Measurements from ENCODE around the gene DUSP22. TPM values are rescaled to one million over a fixed set of nuclear protein-coding genes. Genes with fewer than 3 reads are reported as not detected.
"Not testable (repeated sequence)": the region's sequence is repeated elsewhere in the genome, so short reads cannot be mapped to it uniquely, and the experiment has no call there.

DUSP22 gene
- total RNA-seq, 1 donor from 2014 or later = 61.2 TPM

DNA sequence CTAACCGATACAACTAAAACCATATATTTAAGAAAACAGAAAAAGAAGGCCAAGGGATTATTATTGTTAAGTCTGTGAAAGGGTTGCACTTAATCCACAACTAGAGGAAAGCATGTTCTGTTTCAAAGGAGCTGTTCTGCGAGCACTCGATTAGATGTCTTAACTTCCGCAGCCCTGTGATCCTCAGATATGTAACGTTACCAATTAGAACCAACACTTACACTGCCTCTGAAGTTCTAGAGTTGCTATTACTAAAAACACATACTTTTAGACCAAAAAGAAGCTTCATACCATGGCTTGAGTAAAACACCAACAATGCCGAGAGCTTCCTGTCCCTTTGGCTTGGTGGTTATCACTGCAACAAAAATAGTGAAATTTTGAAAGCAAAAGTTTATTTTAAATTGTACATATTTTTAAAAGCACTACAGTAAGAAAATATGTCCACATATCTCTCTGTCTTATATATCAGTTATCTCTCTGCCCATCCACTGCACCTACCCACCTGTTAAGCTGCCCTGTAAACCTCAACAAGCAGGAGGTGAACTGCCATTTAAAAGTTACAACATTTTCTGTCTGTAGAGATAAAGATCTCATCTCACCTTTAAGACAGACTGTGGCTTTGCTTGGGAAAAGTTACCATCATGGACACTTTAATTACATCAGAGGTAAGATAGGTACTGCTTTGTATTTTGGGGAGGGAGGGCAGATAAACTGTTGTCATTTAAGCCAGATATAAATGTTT lies 7.1 kb upstream of the DUSP22 start:
- ATAC-seq (no peak), DNase-seq (no peak)
- Histone ChIP-seq H3K4me3 (no peak overlapping the region), H3K4me1 (no peaks in the 10 kb centered on the region), H3K36me3 (no peaks in the 10 kb centered on the region), H3K9me3 (no peaks in the 10 kb centered on the region), H3K27ac (no peak overlapping the region), H3K27me3 (no peaks in the 10 kb centered on the region)
- TF ChIP-seq, protein P1, sequence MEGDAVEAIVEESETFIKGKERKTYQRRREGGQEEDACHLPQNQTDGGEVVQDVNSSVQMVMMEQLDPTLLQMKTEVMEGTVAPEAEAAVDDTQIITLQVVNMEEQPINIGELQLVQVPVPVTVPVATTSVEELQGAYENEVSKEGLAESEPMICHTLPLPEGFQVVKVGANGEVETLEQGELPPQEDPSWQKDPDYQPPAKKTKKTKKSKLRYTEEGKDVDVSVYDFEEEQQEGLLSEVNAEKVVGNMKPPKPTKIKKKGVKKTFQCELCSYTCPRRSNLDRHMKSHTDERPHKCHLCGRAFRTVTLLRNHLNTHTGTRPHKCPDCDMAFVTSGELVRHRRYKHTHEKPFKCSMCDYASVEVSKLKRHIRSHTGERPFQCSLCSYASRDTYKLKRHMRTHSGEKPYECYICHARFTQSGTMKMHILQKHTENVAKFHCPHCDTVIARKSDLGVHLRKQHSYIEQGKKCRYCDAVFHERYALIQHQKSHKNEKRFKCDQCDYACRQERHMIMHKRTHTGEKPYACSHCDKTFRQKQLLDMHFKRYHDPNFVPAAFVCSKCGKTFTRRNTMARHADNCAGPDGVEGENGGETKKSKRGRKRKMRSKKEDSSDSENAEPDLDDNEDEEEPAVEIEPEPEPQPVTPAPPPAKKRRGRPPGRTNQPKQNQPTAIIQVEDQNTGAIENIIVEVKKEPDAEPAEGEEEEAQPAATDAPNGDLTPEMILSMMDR (IDR thresholded peaks at IDR 0.05) = no peak
- intact Hi-C loops (cut with DNase I) = no loop called here

DNA sequence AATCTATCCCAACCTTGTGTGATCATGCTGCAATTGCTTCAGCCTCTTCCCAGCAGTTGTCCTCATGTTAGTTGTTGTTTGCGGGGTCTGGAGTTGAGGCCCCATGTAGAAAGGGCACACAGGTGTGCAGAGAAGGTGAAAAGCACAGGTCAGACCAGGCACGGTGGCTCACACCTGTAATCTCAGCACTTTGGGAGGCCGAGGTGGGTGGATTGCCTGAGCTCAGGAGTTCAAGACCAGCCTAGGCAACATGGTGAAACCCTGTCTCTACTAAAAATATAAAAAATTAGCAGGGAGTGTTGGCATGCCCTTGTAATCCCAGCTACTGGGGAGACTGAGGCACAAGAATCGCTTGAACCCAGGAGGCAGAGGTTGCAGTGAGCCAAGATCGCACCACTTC lies 6.4 kb upstream of the DUSP22 start:
- H3K4me1 ChIP-seq; DNase-seq; ATAC-seq; H3K27me3 ChIP-seq; intact Hi-C loops (cut with DNase I); H3K9me3 ChIP-seq; H3K27ac ChIP-seq; H3K4me3 ChIP-seq; H3K36me3 ChIP-seq: not testable (repeated sequence)

GRCh38 chr6:286681-287488 lies 5.4 kb upstream of the DUSP22 start:
- ATAC-seq = no peak
- H3K27me3 ChIP-seq = no peaks in the 10 kb centered on the region
- H3K9me3 ChIP-seq = no peaks in the 10 kb centered on the region

GRCh38 chr6:287489-287860 lies 4.8 kb upstream of the DUSP22 start:
- TF ChIP-seq, protein P1 (IDR thresholded peaks at IDR 0.05) = no peak
- Histone ChIP-seq H3K27me3 (no peaks in the 10 kb centered on the region), H3K4me1 (peaks cover 12% of the 10 kb centered on the region), H3K36me3 (no peaks in the 10 kb centered on the region), H3K4me3 (no peak overlapping the region), H3K9me3 (no peaks in the 10 kb centered on the region), H3K27ac (no peak overlapping the region)
- DNase-seq (no peak), ATAC-seq (no peak)
- intact Hi-C loops (cut with DNase I) = no loop called here

More at GRCh38 chr6:286681-287488, 5.4 kb upstream of the DUSP22 start:
- TF ChIP-seq, protein P1 (IDR thresholded peaks at IDR 0.05) = no peak
- Histone ChIP-seq H3K36me3 (no peaks in the 10 kb centered on the region), H3K4me3 (no peak overlapping the region), H3K4me1 (peaks cover 12% of the 10 kb centered on the region), H3K27ac (no peak overlapping the region)
- DNase-seq = no peak
- intact Hi-C loops (cut with DNase I) = no loop called here

DNA sequence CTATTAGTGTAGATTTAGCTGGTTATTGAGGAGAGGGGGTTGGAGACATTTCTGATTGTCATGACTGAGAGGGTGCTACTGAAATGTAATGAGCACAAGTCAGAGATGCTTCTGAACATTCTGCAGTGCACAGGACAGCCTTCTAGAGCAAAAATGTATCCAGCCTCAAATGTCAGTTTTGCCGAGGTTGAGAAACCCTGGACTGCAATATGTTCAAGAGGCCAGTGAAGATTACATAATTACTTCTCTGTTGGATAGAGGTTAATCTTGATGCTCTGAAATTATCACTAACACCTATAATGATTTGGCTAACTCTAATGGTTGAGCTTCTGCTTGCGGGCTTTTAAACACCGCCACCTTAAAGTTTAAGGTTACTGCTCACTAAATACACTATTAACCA lies 3.4 kb upstream of the DUSP22 start:
- Histone ChIP-seq H3K4me1 (peaks cover 16% of the 10 kb centered on the region), H3K27ac (no peak overlapping the region), H3K27me3 (no peaks in the 10 kb centered on the region), H3K9me3 (no peaks in the 10 kb centered on the region), H3K4me3 (no peak overlapping the region), H3K36me3 (no peaks in the 10 kb centered on the region)
- intact Hi-C loops (cut with DNase I) = no loop called here
- DNase-seq = no peak
- TF ChIP-seq, protein P1 (IDR thresholded peaks at IDR 0.05) = no peak
- no peak for ATAC-seq
